GM19467 (cell line): ENCODE data around the gene PCCA.
"Not testable (repeated sequence)": the region's sequence is repeated elsewhere in the genome, so short reads cannot be mapped to it uniquely, and the experiment has no call there.

Source experiments
- ATAC-seq: cut with Tn5 transposase; IDR thresholded peaks from one replicate; pipeline ENCODE4 v1.9.1; 2021; ENCODE audit warnings: mild to moderate bottlenecking, moderate library complexity; ENCODE audit not compliant: unreplicated experiment

The PCCA gene

GRCh38 chr13:100182900-100183490 is 94.1 kb downstream of the PCCA start:
- no peak for ATAC-seq

GRCh38 chr13:100184095-100184494 is 95.2 kb downstream of the PCCA start:
- ATAC-seq: no peak

GRCh38 chr13:100195568-100195967 is 106.7 kb downstream of the PCCA start:
- no peak for ATAC-seq

GRCh38 chr13:100196375-100196774 is 107.5 kb downstream of the PCCA start:
- ATAC-seq: no peak

GRCh38 chr13:100197116-100197515 is 108.2 kb downstream of the PCCA start:
- ATAC-seq: no peak

- no peak for ATAC-seq
These were observed 108.9 kb downstream of the PCCA start for GRCh38 chr13:100197591-100198365.

GRCh38 chr13:100203696-100204367 is 114.9 kb downstream of the PCCA start:
- no peak for ATAC-seq

- ATAC-seq: no peak
These were observed 119.1 kb downstream of the PCCA start for GRCh38 chr13:100208002-100208401.

GRCh38 chr13:100208626-100209025 is 119.7 kb downstream of the PCCA start:
- ATAC-seq: no peak

- no peak for ATAC-seq
These were observed 121.2 kb downstream of the PCCA start for GRCh38 chr13:100209857-100210825.

GRCh38 chr13:100211016-100211710 is 122.3 kb downstream of the PCCA start:
- ATAC-seq: no peak

GRCh38 chr13:100212904-100213553 is 124.1 kb downstream of the PCCA start:
- no peak for ATAC-seq

GRCh38 chr13:100213576-100213975 is 124.7 kb downstream of the PCCA start:
- ATAC-seq: no peak

GRCh38 chr13:100214886-100215285 is 126.0 kb downstream of the PCCA start:
- ATAC-seq: no peak

GRCh38 chr13:100221166-100221565 is 132.3 kb downstream of the PCCA start:
- ATAC-seq: no peak

GRCh38 chr13:100223966-100224530 is 135.2 kb downstream of the PCCA start:
- not testable (repeated sequence) for ATAC-seq

- ATAC-seq: no peak
These were observed 140.7 kb downstream of the PCCA start for GRCh38 chr13:100229603-100230002.

GRCh38 chr13:100230769-100231149 is 141.9 kb downstream of the PCCA start:
- no peak for ATAC-seq

GRCh38 chr13:100231176-100231575 is 142.3 kb downstream of the PCCA start:
- ATAC-seq: no peak
